GM21447 (cell line): Measurements from ENCODE around the gene EIF4G3.
"Not testable (repeated sequence)": the region's sequence is repeated elsewhere in the genome, so short reads cannot be mapped to it uniquely, and the experiment has no call there.

Experiments
- ATAC-seq: cut with Tn5 transposase; IDR thresholded peaks from one replicate; pipeline ENCODE4 v1.9.1; 2021; ENCODE audit not compliant: unreplicated experiment

Gene EIF4G3

GRCh38 chr1:21106709-21107108 is 70.0 kb downstream of the EIF4G3 start:
- no peak for ATAC-seq

GRCh38 chr1:21106238-21106637 is 70.5 kb downstream of the EIF4G3 start:
- no peak for ATAC-seq

DNA sequence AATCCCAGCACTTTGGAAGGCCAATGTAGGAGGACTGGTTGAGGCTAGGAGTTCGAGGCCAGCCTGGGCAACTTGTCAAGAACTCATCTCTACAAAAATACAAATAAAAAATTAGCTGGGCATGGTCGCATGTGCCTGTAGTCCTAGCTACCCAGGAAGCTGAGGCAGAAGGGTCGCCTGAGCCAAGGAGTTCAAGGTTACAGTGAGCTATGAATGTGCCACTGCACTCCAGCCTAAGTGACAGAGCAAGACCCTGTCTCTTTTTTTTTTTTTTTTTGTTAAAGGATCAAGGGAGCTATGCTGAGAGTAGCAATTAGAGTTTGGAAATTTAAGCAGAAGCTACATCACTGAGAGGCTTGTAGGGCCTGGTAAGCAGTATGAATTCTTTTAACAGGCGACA is 70.9 kb downstream of the EIF4G3 start:
- no peak for ATAC-seq

GRCh38 chr1:21104683-21105082 is 72.0 kb downstream of the EIF4G3 start:
- ATAC-seq, result no peak

- no peak for ATAC-seq
Measured at GRCh38 chr1:21100481-21100921, 76.2 kb downstream of the EIF4G3 start.

GRCh38 chr1:21099869-21100131 is 76.9 kb downstream of the EIF4G3 start:
- ATAC-seq, result no peak

DNA sequence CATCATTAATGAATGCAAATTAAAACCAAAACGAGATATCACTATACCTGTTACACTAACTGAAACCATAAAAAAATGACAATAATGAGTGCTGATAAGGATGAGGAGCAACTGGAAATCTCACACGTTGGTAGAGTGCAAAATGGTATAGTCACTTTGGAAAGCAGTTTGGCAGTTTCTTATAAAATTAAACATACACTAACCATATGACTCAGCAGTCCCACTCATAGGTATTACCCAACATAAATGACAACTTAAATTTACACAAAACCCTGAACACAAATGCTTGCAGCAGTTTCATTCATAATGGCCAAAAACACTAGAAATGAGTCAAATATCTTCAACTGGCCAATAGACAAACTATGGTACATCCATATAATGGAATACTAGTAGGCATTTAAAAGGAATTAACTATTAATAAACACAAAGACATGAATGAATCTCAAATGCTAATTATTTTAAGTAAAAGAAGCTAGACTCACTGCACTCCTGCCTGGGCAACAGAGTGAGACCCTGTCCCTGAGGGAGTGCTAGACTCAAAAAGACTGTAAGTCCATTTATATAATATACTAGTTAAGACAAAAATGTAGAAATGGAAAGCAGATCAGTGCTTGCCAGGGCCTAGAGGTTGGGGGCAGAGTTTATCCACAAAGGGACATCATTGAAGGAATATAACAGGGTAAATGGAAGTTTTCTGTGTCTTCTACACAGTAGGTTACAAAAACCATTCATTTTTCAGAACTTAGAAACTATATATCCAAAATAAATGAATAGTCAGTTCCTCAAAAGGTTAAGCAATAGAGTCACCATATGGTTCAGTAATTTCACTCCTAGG is 77.4 kb downstream of the EIF4G3 start:
- no peak for ATAC-seq

- no peak for ATAC-seq
Measured at GRCh38 chr1:21098186-21098915, 78.3 kb downstream of the EIF4G3 start.

DNA sequence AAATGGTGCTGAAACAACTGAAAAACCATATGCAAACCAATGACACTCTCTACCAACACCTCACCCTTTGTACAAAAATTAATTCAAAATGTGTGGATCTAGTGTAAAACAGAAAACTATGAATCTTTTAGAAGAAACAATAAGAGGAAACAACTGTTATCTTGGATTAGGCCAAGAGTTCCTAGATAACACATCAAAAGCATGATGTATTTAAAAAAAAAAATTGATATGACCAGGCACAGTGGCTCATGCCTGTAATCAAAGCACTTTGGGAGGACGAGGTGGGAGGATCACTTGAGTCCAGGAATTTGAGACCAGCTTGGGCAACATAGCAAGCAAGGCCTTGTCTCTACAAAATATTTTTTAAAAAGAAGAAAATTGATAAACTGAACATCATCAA is 79.0 kb downstream of the EIF4G3 start:
- ATAC-seq, result no peak

- no peak for ATAC-seq
Measured at GRCh38 chr1:21095976-21096375, 80.7 kb downstream of the EIF4G3 start.

- ATAC-seq, result not testable (repeated sequence)
Measured at GRCh38 chr1:21094282-21094681, 82.4 kb downstream of the EIF4G3 start.

DNA sequence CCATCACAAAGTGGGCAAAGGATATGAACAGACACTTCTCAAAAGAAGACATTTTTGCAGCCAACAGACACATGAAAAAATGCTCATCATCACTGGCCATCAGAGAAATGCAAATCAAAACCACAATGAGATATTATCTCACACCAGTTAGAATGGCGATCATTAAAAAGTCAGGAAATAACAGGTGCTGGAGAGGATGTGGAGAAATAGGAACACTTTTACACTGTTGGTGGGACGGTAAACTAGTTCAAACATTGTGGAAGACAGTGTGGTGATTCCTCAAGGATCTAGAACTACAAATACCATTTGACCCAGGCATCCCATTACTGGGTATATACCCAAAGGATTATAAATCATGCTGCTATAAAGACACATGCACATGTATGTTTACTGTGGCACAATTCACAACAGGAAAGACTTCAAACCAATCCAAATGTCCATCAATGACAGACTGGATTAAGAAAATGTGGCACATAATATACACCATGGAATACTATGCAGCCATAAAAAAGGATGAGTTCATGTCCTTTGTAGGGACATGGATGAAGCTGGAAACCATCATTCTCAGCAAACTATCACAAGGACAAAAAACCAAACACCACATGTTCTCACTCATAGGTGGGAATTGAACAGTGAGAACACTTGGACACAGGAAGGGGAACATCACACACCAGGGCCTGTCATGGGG is 83.3 kb downstream of the EIF4G3 start:
- not testable (repeated sequence) for ATAC-seq

DNA sequence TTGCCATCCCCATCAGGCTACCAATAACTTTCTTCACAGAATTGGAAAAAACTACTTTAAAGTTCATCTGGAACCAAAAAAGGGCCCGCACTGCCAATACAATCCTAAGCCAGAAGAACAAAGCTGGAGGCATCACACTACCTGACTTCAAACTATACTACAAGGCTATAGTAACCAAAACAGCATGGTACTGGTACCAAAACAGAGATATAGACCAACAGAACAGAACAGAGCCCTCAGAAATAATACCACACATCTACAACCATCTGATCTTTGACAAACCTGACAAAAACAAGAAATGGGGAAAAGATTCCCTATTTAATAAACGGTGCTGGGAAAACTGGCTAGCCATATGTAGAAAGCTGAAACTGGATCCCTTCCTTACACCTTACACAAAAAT is 84.2 kb downstream of the EIF4G3 start:
- ATAC-seq, result not testable (repeated sequence)

DNA sequence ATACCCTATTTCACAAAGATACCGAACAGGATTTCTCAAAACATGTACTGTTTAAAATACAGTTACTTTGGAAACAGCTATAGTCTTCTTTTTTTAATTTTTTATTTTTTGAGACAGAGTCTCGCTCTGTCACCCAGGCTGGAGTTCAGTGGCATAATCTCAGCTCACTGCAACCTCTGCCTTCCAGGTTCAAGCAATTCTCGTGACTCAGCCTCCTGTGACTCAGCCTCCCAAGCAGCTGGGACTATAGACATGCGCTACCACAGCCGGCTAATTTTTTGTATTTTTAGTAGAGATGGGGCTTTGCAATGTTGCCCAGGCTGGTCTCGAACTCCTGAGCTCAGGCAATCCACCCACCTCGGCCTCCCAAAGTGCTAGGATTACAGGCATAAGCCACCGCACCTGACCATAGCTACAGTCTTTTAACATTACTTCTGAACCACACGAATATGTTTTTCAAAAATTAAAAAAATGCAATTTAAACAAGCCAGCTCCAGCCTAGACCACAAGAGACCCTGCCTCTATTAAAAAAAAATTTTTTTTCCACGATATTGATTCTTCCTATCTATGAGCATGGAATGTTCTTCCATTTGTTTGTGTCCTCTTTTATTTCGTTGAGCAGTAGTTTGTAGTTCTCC is 85.5 kb downstream of the EIF4G3 start:
- not testable (repeated sequence) for ATAC-seq

- no peak for ATAC-seq
Measured at GRCh38 chr1:21090463-21090862, 86.2 kb downstream of the EIF4G3 start.

GRCh38 chr1:21089731-21090130 is 87.0 kb downstream of the EIF4G3 start:
- ATAC-seq, result no peak

- ATAC-seq, result no peak
Measured at GRCh38 chr1:21089299-21089698, 87.4 kb downstream of the EIF4G3 start.

DNA sequence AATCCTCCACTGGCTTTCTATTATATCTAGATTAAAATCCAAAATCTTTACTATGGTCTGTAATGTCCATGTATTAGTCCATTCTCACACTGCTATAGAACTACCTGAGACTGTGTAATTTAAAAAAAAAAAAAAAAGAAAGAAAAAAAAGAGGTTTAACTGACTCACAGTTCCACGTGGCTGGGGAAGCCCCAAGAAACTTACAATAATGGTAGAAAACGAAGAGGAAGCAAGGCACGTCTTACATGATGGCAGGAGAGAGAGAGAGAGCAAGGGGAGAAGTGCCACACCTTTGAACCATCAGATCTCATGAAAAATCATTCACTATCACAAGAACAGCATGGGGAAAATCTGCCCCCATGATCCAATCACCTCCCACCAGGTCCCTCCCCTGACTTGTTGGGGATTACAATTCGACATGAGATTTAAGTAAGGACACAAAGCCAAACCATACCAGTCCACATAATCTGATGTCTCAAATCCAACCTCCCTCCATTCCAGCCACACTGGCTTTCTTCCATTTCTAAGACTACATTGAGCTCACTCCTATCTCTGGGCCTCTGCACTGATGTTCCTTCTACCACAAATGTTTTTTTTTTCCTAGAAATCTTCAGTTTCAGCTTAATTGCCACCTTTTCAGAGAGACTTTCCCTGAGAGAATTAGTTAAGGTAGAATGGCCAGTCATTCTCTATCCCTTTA is 92.4 kb downstream of the EIF4G3 start:
- ATAC-seq, result no peak

GRCh38 chr1:21082073-21082472 is 94.6 kb downstream of the EIF4G3 start:
- no peak for ATAC-seq

DNA sequence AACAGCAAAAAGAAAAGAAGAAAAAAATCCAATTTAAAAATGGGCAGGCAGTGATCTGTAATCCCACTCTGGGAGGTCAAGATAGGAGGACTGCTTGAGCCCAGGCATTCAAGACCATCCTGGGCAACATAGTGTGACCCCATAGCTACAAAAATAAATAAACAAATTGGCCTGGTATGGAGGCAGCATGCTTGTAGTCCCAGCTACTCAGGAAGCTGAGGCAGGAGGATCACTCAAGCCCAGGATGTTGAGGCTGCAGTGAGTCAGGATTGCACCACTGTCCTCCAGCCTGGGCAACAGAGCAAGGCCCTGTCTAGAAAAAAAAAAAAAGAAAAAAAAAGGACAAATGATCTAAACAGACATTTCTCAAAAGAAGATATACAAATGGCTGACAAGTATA is 99.6 kb downstream of the EIF4G3 start:
- no peak for ATAC-seq

DNA sequence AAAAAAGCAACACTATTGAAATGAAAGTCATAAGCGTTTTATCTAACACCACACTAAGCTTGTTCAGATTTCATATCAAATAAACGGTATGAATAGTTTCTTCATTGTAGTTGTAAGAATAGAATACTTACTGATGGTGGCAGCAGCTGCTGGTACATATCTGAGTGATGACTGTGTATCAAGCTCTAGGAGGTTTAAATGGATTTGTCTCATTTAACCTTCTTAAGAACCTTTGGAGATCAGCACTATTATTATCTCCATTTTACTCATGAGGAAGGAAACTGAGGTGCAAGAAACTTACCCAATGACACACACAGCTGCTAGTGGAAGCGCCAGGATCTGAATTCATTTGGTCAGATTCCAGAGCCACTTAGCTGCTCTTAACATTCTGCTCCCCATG is 104.0 kb downstream of the EIF4G3 start:
- ATAC-seq, result no peak
